Activated CD4-positive, alpha-beta T cell treated with anti-CD3 and anti-CD28 coated beads for 24 hours (primary cell): ENCODE measurements around the gene GSTM3.
"Not testable (repeated sequence)": the region's sequence is repeated elsewhere in the genome, so short reads cannot be mapped to it uniquely, and the experiment has no call there.

ENCODE experiments used
- DNase-seq, 2 donors: peaks; one replicate each; pipeline ENCODE4 v3.0.0-alpha.2; 2020; ENCODE audit warnings: low read depth in 2 of 2

Gene GSTM3

DNA sequence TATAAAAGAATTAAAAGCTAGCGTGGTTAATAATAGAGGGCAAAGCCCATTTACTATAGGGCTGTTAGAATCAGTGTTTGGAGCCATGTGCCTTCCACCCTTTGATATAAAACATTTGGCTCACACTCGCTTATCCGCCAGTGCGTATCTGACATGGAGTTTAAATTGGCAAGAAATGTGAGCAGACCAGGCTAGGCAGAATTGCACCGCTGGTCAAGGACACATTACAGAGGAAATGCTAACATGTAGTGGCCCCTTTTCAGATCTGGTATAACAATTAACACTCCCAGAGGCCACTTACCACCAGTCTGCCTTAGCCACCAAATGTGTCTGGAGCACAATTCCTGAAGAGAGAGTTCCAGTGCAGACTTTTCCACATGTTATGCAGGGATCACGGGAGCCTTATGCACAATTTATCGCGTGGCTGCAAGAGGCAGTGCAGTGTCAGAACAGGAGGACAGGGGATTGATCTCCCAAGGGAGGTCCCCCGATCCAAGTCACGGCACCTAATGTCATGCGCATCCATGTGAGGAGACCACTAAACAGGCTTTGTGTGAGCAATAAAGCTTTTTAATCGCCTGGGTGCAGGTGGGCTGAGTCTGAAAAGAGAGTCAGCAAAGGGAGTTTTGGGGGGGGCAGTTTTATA, 14.0 kb downstream of the GSTM3 start:
- DNase-seq, result no peak

DNA sequence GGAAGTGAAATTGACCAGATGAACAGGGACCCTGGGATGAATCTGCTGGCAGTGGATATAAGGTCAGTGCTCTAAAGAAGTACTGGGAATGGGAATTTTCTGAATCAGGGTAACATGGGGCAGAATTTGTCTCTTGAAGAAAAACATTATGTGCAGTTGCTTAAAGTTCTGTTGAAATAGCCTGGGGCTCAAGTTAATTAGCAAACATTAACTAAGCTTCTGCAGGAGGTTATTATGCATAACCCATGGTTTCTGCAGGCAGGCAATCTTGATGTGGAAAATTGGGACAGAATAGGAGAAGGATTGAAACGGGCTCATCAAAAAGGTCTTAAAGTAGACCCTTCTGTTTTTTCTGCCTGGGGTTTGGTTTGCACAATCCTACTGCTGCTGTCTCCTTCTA, 14.8 kb downstream of the GSTM3 start:
- no peak for DNase-seq

DNA sequence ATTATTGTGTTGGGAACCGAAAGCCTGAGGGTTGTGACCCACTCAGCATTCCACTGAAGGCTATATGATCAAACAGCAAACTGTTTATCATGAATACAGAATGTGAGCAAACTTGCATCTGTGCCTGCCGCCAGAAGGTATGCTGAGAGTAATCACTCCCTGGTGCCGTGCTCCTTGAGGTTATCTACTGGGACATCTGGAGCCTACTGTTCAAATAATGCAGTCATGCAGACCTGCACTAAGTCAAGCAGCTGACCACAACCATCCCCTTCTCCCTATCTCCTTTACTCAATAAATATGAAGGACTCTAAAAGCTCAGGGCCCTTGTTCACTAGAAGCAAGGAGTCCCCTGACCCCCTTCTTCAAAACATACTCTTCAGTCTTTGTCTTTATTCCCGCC, 15.3 kb downstream of the GSTM3 start:
- no peak for DNase-seq

DNA sequence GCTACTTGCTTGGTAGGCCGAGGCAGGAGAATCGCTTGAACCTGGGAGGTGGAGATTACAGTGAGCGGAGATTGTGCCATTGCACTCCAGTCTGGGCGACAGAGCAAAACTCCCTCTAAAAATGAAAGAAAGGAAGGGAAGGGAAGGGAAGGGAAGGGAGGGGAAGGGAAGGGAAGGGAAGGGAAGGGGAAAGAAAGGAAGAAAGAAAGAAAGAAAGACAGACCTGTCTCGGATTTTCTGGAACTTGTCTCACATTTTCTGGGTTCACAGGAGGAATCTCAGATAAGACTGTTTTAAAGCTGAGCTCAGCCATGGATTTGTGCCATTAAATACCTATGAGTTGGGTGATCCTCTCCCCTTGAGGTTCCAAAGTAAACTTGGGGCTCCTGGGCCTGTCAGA, 15.9 kb downstream of the GSTM3 start:
- DNase-seq, result no peak

DNA sequence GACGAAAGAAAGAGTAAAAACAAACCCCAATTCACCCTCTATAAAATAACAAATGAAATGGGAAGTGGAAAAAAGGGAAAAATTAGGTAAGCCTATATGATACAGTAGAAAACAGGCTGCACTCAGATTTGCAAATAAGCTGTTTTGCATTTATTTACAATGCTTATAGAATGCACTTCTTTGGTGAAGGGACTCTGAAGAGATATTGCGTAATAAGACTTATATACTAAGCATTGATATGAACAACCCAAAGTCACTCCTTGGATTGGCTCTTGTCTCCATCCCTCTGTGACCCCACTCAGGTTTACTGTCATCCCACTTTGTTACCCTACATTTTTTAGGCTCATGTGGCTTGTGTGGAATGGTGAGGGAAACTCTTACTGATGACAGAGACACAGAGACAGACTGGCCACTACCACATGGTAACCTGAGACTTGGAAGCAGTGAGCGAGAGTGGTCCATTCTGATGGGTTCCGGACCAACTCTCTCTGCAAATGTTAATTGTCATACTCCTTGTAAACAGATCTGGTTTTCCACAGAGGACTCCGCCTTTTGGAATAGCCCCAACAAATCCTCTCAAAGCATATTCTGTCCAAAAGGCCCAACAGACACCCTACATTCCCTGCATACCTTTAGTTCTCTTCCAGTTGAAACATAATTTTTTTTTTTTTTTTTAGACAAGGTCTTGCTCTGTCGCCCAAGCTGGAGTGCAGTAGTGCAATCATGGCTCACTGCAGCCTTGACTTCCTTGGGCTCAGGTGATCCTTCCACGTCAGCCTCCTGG, 17.7 kb downstream of the GSTM3 start:
- DNase-seq, result no peak

DNA sequence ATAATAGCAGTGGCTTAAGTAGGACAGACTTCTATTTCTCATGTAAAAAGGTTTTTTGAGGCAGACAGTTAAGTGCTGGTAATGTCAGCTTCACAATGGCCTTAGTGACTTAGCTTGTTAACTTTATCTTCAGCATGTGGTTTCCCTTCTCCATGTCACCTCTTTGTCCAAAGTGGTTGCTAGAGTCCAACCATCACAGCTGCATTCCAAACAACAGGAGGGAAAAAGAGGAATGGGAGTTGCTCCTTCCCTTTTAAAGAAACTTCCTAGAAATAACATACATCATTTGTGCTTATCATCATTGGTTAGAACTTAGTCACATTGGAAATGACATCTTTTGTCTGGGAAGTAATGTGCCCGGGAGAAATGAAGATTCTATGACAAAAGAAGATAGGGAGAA, 18.9 kb downstream of the GSTM3 start:
- DNase-seq, result no peak

DNA sequence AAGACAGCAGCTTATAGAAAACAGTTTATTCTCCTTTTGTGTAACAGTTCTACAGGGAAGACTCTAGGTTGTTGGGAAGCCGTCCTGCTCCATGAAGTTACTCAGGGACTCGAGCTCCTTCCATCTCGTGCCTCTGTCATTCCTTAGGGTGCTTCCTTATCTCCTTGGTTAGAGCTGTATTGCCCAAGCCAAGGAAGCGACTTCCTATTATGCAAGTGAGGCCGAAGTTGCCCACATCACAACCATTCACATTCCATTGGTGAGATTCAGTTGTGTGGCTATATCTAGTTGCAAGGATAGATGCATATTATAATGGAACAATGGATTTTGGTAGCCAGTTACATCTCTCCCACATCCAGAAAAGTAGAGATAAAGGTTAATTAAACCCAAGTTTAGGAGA, 19.8 kb downstream of the GSTM3 start:
- DNase-seq, result no peak

DNA sequence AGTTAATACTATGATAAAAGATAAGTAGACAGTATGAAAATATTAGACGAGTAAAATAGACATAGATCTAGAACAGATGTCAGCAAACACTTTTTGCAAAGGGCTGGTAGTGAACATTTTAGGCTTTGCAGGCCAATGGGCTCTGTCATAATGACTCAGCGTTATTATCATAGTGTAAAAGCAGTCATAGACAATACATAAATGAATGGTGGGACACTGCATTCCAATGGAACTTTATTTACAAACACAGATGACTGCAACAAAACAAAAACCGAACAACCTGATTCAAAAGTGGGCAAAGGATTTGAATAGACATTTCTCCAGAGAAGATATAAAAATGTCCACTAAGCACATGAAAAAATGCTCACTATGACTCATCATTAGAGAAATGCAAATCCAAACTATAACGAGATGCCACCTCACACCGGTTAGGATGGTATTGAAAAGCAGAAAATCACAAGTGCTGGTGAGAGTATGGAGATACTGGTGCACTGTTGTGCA, 21.5 kb downstream of the GSTM3 start:
- DNase-seq, result no peak

DNA sequence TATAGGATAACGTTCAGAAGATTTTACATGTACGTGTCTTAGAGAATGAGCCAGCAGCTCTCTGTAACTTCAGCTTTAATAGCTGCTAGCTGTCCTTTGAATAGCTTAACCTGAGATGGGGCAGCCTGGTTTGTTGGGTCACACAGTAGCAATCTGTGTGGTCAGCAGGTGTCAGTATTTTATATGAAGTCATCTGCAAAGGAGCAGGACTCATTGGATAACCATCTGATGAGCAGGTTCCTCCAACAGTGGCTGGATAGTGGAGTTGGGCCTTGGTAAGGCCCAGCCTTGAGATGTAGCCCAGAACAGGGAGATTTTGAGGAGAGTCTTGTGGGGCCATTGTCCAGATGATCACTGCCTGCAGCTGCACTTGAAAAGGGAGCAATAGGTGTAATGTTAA, 22.3 kb downstream of the GSTM3 start:
- DNase-seq, result no peak

DNA sequence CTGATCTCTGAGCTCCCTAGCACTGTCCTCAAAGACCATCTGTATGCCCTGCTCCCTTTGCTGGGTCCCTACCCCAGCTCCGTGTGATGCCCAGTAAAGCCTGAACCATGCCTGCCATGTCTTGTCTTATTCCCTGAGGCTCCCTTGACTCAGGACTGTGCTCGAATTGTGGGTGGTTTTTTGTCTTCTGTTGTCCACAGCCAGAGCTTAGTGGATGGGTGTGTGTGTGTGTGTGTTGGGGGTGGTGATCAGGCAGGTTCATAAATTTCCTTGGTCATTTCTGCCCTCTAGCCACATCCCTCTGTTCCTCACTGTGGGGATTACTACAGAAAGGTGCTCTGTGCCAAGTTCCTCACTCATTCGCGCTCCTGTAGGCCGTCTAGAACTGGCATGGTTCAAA, 23.1 kb downstream of the GSTM3 start:
- no peak for DNase-seq

DNA sequence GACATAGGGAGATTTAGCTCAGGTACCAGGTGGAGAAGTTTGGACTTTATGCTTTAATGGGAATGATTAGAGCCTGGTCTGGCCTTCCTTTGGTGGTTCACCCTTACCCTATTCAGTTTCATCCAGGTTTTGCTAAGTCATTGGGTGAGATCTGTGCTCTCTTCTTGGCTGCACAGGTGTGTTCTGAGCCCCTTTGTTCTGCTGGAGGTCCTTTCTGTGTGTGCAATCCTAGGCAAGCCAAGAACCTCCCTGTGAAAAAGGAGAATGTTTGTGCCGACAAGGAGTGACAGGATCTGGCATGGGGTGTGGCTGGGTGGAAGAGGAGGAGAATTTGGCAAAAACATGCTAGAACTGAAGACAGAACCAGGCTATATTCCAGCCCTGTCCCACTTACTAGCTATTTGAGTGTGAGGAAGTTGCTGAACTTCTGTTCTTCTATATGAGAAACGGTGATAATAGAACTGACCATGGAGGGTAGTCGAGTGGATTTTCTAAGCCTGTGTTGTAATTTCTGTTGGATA, 24.2 kb downstream of the GSTM3 start:
- no peak for DNase-seq

DNA sequence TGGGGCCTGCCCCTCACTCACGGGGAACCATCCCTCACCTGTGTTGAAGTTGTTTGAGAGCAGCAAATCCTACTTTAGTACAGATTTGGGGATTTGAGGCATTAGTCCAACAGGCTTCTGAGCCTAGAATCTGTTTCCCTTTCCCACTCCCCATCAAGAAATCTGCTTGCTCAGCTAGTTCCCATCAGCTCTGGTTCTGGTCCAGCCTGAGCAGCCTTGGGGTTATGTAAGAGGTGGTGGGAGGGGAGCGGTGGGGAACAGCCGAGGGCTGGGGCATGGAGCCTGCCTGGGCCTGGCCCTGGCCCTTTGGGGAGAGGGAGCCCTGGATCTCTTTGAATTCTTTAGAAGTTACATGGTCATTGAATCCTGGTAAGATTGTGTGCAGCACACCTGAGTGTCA, 24.7 kb downstream of the GSTM3 start:
- no peak for DNase-seq

DNA sequence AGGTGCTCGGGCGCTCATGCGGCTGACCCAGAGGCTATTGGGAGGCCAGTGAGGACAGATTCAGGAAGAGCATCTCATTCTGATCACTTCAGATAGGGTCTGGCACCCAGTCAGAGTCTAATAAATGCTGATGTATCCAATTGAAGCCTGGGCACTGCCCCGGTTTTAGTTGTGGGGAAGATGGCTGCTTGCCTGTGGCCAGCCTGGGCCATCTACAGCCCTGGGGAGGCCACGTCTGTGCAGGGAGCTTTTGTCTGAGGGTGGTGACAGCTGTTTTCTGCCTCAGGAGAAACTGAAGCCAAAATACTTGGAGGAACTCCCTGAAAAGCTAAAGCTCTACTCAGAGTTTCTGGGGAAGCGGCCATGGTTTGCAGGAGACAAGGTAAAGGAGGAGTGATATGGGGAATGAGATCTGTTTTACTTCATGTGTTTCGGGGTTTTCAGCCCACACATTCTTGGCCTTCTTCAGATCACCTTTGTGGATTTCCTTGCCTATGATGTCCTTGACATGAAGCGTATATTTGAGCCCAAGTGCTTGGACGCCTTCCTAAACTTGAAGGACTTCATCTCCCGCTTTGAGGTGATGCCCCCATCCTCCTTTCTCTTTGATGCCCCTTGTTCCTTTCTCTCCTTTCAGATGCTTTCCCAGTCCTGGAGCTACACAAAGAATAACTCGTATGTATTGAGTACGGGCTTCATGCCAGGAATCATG, 26.0 kb downstream of the GSTM3 start:
- DNase-seq, result no peak

DNA sequence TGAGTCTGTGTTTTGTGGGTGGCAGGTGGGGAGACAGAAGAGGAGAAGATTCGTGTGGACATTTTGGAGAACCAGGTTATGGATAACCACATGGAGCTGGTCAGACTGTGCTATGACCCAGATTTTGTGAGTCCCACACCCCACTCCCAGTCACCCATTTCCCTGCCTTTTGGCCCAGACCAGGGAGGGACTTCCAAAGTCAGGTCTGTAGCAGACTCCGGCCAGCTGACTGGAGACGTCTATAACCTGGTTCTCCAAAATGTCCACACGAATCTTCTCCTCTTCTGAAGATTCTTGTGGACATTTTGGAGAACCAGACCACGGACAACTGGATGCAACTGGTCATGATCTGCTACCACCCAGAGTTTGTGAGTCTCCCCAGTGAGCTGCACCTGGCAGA, 27.2 kb downstream of the GSTM3 start:
- no peak for DNase-seq

DNA sequence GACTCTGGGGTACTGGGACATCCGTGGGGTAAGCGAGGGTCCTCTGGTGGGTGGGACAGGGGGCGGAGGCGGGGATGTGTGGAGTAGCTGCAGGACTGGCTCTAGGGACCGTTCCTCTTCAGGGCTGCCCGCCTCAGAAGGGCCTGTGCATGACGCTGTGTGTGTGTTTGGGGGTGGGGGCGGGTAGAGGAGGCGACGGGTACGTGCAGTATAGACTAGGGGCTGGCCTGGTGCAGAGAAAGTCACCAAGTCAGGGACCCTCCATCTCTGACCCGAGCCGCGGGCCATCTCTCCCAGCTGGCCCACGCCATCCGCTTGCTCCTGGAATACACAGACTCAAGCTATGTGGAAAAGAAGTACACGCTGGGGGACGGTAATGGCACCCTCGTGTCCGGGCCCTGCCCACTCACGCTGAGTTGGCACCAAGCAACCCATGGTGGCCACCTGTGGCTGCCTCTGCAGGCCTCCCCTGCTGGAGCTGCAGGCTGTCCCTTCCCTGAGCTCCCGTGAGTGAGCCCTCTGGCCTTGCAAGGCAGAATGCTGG, 28.4 kb downstream of the GSTM3 start:
- no peak for DNase-seq

DNA sequence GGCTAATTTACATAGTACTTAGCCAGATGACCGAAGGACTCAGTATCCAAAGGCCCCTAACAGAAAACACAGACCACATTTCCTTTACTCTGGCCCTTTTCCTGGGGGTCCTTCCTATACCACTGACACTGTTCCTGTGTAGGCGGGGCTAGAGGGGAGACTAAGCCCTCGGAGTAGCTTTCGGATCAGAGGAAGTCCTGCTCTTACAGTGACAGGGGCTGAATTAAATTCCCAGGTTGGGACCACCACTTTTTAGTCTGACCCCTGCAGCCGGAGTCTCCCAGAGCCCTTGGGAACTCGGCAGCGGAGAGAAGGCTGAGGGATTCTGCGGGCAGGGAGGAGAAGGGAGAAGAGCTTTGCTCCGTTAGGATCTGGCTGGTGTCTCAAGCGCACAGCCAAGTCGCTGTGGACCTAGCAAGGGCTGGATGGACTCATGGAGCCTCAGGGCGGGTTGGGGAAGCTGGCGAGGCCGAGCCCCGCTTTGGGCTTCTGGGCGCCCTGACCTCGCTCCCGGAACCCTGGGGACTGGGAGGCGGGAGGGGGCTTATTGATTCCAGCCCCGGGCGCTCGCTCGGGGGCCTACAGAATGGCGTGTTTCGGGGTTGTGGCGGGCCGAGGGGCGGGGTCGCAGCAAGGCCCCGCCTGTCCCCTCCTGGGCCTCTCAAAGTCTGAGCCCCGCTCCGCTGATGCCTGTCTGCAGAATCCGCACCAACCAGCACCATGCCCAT, 29.1 kb downstream of the GSTM3 start, which contains the start of gene GSTM5:
Gene GSTM5 (plus strand): TSS at position 659 of the 728 bp plus-strand sequence. CDS start 62 bp downstream, at position 721.
- not testable (repeated sequence) for DNase-seq

DNA sequence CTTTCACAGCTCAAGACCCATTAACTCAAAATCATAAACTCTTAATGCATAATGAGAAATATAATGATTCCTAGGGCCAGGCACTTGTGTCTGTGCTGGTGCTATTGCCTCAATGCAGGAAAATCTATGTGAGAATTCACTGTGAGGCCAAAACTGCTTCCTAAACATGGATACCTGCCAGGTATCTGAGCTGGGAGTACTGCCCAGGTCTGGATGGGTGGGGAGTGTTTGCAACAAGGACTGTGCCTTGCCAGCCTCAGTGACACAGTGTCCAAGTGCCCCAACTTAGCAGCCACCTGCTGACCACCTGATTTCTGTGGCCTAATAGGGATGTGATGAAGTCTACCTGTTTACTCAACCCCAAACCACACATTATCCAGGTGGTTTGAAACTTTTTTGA, 31.0 kb downstream of the GSTM3 start:
- not testable (repeated sequence) for DNase-seq

DNA sequence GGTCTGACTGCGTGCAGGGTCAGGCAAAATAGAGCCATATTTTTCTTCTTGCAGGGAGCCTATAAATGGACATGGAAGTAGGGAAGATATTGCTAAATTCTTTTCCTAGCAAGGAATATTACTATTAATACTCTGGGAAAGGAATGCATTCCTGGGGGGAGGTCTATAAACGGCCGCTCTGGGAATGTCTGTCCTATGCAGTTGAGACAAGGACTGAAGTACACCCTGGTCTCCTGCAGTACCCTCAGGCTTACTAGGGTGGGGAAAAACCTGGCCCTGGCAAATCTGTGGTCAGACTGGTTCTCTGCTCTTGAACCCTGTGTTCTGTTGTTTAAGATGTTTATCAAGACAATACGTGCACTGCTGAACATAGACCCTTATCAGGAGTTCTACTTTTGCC, 31.9 kb downstream of the GSTM3 start:
- not testable (repeated sequence) for DNase-seq

DNA sequence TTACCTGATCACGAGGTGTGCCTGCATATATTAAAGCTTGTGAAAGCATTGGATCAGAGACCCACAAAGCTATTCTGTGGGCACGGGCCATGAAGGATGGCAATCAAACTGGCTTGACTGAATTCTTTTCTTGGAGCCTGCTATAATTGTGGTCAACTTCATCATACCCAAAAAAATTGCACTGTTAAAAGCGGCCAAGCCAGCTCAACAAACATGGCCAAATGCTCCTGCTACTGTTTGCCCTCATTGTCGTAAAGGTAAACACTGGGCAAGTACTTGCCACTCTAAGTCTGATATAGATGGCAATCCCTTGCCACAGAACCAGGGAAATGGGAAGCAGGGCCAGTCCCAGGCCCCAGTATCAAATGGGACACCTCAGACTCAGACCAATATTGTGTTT, 35.4 kb downstream of the GSTM3 start:
- no peak for DNase-seq

DNA sequence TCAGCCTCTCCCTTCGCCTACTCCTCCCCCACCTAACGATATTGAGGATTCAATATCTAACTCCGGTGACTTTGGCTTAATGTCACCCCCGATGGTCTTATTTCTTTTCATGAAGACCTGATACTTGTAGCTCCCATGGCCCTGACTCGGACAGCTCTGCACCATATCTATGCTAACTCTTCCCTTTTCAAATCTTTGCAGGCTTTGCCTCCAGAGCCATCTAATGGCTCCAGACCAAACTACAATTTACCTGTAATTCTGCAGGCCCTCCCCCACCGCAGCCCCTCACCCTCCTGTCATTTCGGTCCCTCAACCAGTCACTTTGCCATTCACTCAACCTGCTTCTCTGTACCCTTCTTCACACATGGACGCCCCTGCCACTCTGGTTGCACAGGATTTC, 36.7 kb downstream of the GSTM3 start:
- DNase-seq, result no peak

DNA sequence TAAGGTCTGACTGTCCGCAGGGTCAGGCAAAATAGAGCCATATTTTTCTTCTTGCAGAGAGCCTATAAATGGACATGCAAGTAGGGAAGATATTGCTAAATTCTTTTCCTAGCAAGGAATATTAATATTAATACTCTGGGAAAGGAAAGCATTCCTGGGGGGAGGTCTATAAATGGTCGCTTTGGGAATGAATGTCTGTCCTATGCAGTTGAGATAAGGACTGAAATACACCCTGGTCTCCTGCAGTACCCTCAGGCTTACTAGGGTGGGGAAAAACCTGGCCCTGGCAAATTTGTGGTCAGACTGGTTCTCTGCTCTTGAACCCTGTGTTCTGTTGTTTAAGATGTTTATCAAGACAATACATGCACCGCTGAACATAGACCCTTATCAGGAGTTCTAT, 37.9 kb downstream of the GSTM3 start:
- not testable (repeated sequence) for DNase-seq
